PC-3 (cell line): ENCODE measurements around the gene FOXP1. TPM values are rescaled to one million over a fixed set of nuclear protein-coding genes. Genes with fewer than 3 reads are reported as not detected.

Experiments
- ATAC-seq: fragments of 200-7000 bp; cut with Tn5 transposase; 2 replicates; pipeline ENCODE4 v1.9.1; 2020; ENCODE audit warnings: mild to moderate bottlenecking, moderate library complexity
- BruUV-seq: library from RNA; stranded (reverse); fragments of 400-500 nt; replicated peaks from 2 replicates; lab custom pipeline; 2021; lab: Mats Ljungman, UMichigan
- CTCF ChIA-PET: fragments of 300-600 bp; sonication (Branson Sonifier 250); formaldehyde crosslinking; loops from one replicate; lab custom pipeline; 2022; ENCODE audit warnings: antibody characterized with exemption; lab: Charles Lee
- POLR2A ChIA-PET: fragments of 300-600 bp; sonication (Branson Sonifier 250); formaldehyde crosslinking; loops from one replicate; lab custom pipeline; 2022; ENCODE audit warnings: antibody characterized with exemption; ENCODE audit not compliant: unreplicated experiment; lab: Charles Lee
- DNase-seq: peaks from one replicate; pipeline ENCODE4 v3.0.0-alpha.2; 2015
- H2AFZ ChIP-seq: fragments of 300-600 bp; sonication (generic); 2 replicates; pipeline ENCODE4 v1.6.0; 2016; ENCODE audit warnings: antibody characterized with exemption, low read length
- H3F3A ChIP-seq: fragments of 300-600 bp; sonication (generic); one replicate; pipeline ENCODE4 v1.6.0; 2017; ENCODE audit warnings: antibody characterized with exemption, low read length, control low read depth, mild to moderate bottlenecking; ENCODE audit not compliant: unreplicated experiment
- H3K27ac ChIP-seq: fragments of 300-600 bp; sonication (generic); 2 replicates; pipeline ENCODE4 v1.5.1; 2016; ENCODE audit warnings: mild to moderate bottlenecking, low read length
- H3K27me3 ChIP-seq: fragments of 300-600 bp; sonication (generic); 2 replicates; pipeline ENCODE4 v1.6.1; 2016; ENCODE audit warnings: low read length, mixed read lengths
- H3K36me3 ChIP-seq: fragments of 300-600 bp; sonication (generic); 2 replicates; pipeline ENCODE4 v1.6.1; 2016; ENCODE audit warnings: low read depth, mixed run types, low read length, mixed read lengths
- H3K4me1 ChIP-seq: fragments of 300-600 bp; sonication (generic); 2 replicates; pipeline ENCODE4 v1.5.1; 2016; ENCODE audit warnings: low read length; ENCODE audit not compliant: insufficient read depth
- H3K4me2 ChIP-seq: fragments of 300-600 bp; sonication (generic); 2 replicates; pipeline ENCODE4 v1.6.0; 2016; ENCODE audit warnings: low read length
- H3K4me3 ChIP-seq: fragments of 300-600 bp; sonication (generic); 2 replicates; pipeline ENCODE4 v1.5.1; 2016; ENCODE audit warnings: mild to moderate bottlenecking, low read length, mixed read lengths
- H3K79me2 ChIP-seq: fragments of 300-600 bp; sonication (generic); 2 replicates; pipeline ENCODE4 v1.6.1; 2017; ENCODE audit warnings: low read length, mixed read lengths
- H3K9ac ChIP-seq: fragments of 300-600 bp; sonication (generic); 2 replicates; pipeline ENCODE4 v1.6.0; 2016; ENCODE audit warnings: mild to moderate bottlenecking, low read length
- H3K9me2 ChIP-seq: fragments of 300-600 bp; sonication (generic); replicated peaks from 2 replicates; pipeline ENCODE4 v1.6.1; 2016; ENCODE audit warnings: mixed run types, low read length, mixed read lengths
- H3K9me3 ChIP-seq: fragments of 300-600 bp; sonication (generic); 2 replicates; pipeline ENCODE4 v1.6.1; 2016; ENCODE audit warnings: low read length, mixed read lengths
- H4K20me1 ChIP-seq: fragments of 300-600 bp; sonication (generic); 2 replicates; pipeline ENCODE4 v1.6.1; 2016; ENCODE audit warnings: low read length, mixed read lengths
- CTCF ChIP-seq: fragments of 300-600 bp; sonication (generic); conservative IDR thresholded peaks from 2 replicates; pipeline ENCODE4 v1.5.1; 2017; ENCODE audit warnings: antibody characterized with exemption, low read depth, mild to moderate bottlenecking, low read length
- EZH2 ChIP-seq: fragments of 300-600 bp; sonication (generic); IDR thresholded peaks from one replicate; pipeline ENCODE4 v1.6.1; 2017; ENCODE audit warnings: antibody characterized with exemption, mild to moderate bottlenecking, low read length; ENCODE audit not compliant: unreplicated experiment
- EZH2phosphoT487 ChIP-seq: fragments of 300-600 bp; sonication (generic); IDR thresholded peaks from 2 replicates; pipeline ENCODE4 v1.6.1; 2018; ENCODE audit warnings: mild to moderate bottlenecking, antibody characterized with exemption, low read length, borderline replicate concordance
- intact Hi-C: fragments of 100-400 bp; cut with micrococcal nuclease; formaldehyde crosslinking; loops from 2 replicates; pipeline ENCODE4 v1.9.0; 2023
- total RNA-seq: library from RNA; depleted of rRNA; stranded (reverse); fragments of >200 nt; gene quantifications from 2 replicates; pipeline ENCODE4 v1.2.3, GENCODE V29; 2014

Gene FOXP1
- total RNA-seq, 1 experiment from 2014 or later: 35.3 TPM

GRCh38 chr3:71466483-71466882 lies 117.0 kb downstream of the FOXP1 start:
- no peaks in the 10 kb centered on the region for H3F3A ChIP-seq
- BruUV-seq: no TSS peak
- no peaks in the 10 kb centered on the region for H3K27me3 ChIP-seq
- no peak for TF ChIP-seq CTCF
- TF ChIP-seq EZH2phosphoT487: no peak
- no peak for TF ChIP-seq EZH2
- DNase-seq: peak; percentile 72
- peak; percentile 64 for ATAC-seq
- H3K4me3 ChIP-seq: peak overlapping the region; percentile 33
- CTCF ChIA-PET: no interaction called here
- H3K27ac ChIP-seq: 0 out of 2 replicates have a peak overlapping the region, but pooled peaks have one; percentile 1
- no peak overlapping the region for H3K9ac ChIP-seq
- H3K4me2 ChIP-seq: peak overlapping the region; percentile 68
- H3K9me3 ChIP-seq: no peaks in the 10 kb centered on the region
- peak overlapping the region; percentile 34 for H2AFZ ChIP-seq
- H3K79me2 ChIP-seq: no peaks in the 10 kb centered on the region
- no peaks in the 10 kb centered on the region for H3K9me2 ChIP-seq
- no peaks in the 10 kb centered on the region for H3K36me3 ChIP-seq
- POLR2A ChIA-PET: no interaction called here
- H4K20me1 ChIP-seq: no peaks in the 10 kb centered on the region
- H3K4me1 ChIP-seq: peaks cover 37% of the 10 kb centered on the region
- intact Hi-C loops: loop anchor here (10.0 kb wide), 1 partner anchor 218 kb away; no protein-coding TSS in a partner anchor

- H4K20me1 ChIP-seq: no peaks in the 10 kb centered on the region
- H3K27ac ChIP-seq: no peak overlapping the region
- no peaks in the 10 kb centered on the region for H3K36me3 ChIP-seq
- no peak overlapping the region for H3K4me3 ChIP-seq
- CTCF ChIA-PET: no interaction called here
- H3K4me2 ChIP-seq: no peak overlapping the region
- no peaks in the 10 kb centered on the region for H3K27me3 ChIP-seq
- peaks cover 46% of the 10 kb centered on the region for H3K4me1 ChIP-seq
- H3F3A ChIP-seq: no peaks in the 10 kb centered on the region
- no peak overlapping the region for H3K9ac ChIP-seq
- intact Hi-C loops: loop anchor here (10.0 kb wide), 1 partner anchor 219 kb away; no protein-coding TSS in a partner anchor
- BruUV-seq: no TSS peak
- DNase-seq (no peak), ATAC-seq (no peak)
- H2AFZ ChIP-seq: no peak overlapping the region
- H3K79me2 ChIP-seq: no peaks in the 10 kb centered on the region
- H3K9me2 ChIP-seq: no peaks in the 10 kb centered on the region
- no peak for TF ChIP-seq EZH2
- no peak for TF ChIP-seq CTCF
- TF ChIP-seq EZH2phosphoT487: no peak
- H3K9me3 ChIP-seq: no peaks in the 10 kb centered on the region
- POLR2A ChIA-PET: no interaction called here
Observed at GRCh38 chr3:71465371-71466036, 118.0 kb downstream of the FOXP1 start.

GRCh38 chr3:71464613-71465012 lies 118.9 kb downstream of the FOXP1 start:
- H3K36me3 ChIP-seq: no peaks in the 10 kb centered on the region
- H3K9me3 ChIP-seq: no peaks in the 10 kb centered on the region
- H3K4me3 ChIP-seq: no peak overlapping the region
- POLR2A ChIA-PET: no interaction called here
- ATAC-seq (no peak), DNase-seq (no peak)
- H3K9ac ChIP-seq: no peak overlapping the region
- BruUV-seq: no TSS peak
- no peaks in the 10 kb centered on the region for H3K9me2 ChIP-seq
- no peak overlapping the region for H2AFZ ChIP-seq
- H3K79me2 ChIP-seq: no peaks in the 10 kb centered on the region
- no peak overlapping the region for H3K27ac ChIP-seq
- peaks cover 46% of the 10 kb centered on the region for H3K4me1 ChIP-seq
- intact Hi-C loops: loop anchor here (5.0 to 10.0 kb wide), 2 partner anchors 38 to 220 kb away; no protein-coding TSS in a partner anchor
- no peaks in the 10 kb centered on the region for H4K20me1 ChIP-seq
- CTCF ChIA-PET: no interaction called here
- no peaks in the 10 kb centered on the region for H3F3A ChIP-seq
- H3K27me3 ChIP-seq: no peaks in the 10 kb centered on the region
- H3K4me2 ChIP-seq: no peak overlapping the region
- TF ChIP-seq EZH2 (no peak), EZH2phosphoT487 (no peak), CTCF (no peak)
